ENCODE measurements around the gene PSMC6.
"Not testable (repeated sequence)": the region's sequence is repeated elsewhere in the genome, so short reads cannot be mapped to it uniquely, and the experiment has no call there.

PSMC6 gene

DNA sequence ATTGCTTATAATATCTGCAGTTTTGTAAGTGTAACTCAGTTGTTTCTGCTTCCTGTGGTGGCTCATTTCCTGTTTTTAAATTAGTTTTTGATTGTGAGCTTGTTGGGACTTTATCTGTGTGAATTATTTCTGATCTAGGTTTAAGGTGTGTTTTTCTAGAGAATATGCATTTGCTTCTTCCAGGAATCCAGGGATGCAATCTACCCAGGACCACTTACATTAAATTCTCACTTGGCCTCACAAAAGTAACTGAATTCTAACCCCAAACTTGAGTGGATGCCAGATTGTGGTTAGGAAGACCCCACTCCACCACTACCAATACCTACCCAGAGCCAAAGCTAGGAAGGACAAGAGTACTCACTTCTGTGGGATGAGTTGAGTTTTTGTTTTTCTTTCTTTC is 34.9 kb downstream of the PSMC6 start:
- no peak overlapping the region for H3K4me3 ChIP-seq (ENCODE audit: low read depth, low read length)
- TF ChIP-seq CTCF (IDR thresholded peaks at IDR 0.05; ENCODE audit: control insufficient read depth, extremely low read depth, insufficient read depth): no peak
- DNase-seq (ENCODE audit: low read depth): no peak

DNA sequence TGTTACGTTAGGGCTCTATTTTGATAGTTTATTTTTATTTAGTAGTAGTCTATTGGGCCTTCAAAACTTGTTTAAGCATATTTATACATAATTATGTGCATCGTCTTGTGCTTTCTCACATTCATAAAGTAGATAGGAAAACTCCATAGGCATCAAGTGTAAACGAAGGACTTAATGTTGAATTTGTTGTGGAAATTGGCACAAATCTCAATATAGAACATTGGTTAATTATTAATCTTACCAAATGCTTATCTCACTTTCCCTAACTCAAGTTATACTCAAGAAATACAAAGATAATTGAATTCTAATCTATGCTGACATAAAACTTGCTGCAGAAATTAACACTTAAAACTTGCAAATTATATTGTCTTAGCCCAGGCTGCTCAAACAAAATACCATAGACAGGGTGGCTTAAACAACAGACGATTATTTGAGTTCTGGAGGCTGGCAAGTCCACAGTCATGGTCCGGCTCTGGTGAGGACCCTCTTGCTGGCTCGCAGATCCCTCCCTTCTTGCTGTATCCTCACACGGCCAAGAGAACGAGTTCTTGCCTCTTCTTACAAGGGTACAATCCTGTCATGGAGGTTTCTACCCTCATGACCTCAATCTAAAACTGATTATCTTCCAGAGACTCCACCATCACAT is 41.8 kb downstream of the PSMC6 start:
- H3K4me3 ChIP-seq (ENCODE audit: low read depth, low read length): no peak overlapping the region
- no peak for TF ChIP-seq CTCF (IDR thresholded peaks at IDR 0.05; ENCODE audit: control insufficient read depth, extremely low read depth, insufficient read depth)
- DNase-seq (ENCODE audit: low read depth): no peak

DNA sequence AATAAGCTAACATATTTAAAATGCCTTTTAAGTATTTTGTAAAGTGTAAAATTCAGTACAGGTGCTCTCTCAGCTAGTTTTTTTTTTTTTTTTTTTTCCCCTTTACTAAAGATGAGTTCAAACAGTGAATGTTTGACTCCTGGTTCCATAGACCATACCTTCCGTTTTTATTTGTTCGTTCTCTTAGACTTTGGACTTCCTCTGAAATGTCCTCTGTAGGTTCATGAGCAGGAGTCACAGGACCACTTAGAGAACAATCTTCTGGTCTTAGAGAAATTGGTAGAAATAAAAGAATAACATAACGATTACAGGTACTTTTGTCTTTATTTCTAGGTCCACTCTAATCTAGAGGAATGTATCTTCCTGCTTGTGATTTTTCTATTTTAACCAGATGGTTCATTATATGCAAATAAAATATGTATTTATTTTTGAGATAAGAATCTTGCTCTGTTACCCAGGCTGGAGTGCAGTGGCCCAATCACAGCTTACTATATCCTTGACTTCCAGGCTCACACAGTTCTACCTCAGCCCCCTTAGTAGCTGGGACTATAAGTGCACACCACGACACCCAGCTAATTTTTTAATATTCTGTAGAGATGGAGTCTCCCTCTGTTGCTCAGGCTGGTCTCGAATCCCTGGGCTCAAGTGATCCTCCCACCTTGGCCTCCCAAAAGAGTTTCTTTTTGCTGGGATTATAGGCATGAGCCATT is 48.8 kb downstream of the PSMC6 start:
- DNase-seq (ENCODE audit: low read depth): no peak

GRCh38 chr14:52759145-52759544 is 52.1 kb downstream of the PSMC6 start:
- no peak for DNase-seq (ENCODE audit: low read depth)
- TF ChIP-seq CTCF (IDR thresholded peaks at IDR 0.05; ENCODE audit: control insufficient read depth, extremely low read depth, insufficient read depth): no peak
- no peak overlapping the region for H3K4me3 ChIP-seq (ENCODE audit: low read depth, low read length)

More for the DNA sequence above, 48.8 kb downstream of the PSMC6 start:
- H3K4me3 ChIP-seq (ENCODE audit: low read depth, low read length): no peak overlapping the region
- TF ChIP-seq CTCF (IDR thresholded peaks at IDR 0.05; ENCODE audit: control insufficient read depth, extremely low read depth, insufficient read depth): no peak

DNA sequence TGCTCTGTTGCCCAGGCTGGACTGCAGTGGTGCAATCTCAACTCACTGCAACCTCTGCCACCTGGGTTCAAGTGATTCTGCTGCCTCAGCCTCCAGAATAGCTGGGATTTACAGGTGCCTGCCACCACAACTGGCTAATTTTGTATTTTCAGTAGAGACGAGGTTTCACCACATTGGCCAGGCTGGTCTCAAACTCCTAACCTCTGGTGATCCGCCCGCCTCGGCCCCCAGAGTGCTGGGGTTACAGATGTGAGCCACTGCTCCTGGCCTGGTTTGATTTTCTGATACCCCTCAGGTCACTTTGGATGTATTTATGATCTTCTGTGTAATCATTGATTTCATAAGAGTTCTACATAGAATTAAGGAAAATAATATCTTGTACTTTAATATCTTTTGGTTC is 55.9 kb downstream of the PSMC6 start:
- H3K4me3 ChIP-seq (ENCODE audit: low read depth, low read length); DNase-seq (ENCODE audit: low read depth): not testable (repeated sequence)

DNA sequence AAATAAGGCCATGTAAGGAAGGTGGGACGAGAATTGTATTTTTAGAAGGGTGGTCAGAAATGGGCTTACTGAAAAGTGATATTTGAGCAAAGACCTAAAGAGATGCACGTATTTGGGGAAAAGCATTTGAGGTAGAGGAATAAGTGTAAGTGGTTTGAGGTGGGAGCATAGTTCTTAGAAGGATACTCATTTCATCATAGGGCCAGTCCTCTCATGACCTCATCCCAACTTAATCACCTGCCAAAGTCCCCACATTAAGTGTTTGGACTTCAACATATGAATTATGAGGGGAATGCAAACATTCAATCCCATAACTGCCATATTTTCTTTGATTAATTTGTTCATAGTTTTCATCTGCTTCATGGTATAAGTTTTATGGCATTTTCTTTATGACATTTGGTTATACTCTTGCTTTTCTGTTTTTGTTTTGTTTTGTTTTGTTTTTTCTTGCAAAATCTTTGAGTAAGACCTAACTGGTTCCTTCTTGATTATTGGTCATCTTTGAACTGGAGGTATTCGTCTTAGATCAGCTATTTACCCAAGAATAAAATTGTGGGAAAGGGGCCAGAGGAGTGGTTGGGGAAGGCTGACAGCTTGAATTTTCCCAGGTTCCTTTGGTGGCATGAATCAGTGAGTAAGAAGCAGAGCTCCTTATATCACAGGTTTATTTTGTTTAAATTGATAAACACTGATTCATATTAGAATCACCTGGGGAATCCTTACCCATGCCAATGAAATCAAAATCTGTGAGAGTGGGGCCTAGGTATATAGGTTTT is 60.2 kb downstream of the PSMC6 start:
- H3K4me3 ChIP-seq (ENCODE audit: low read depth, low read length): no peak overlapping the region
- no peak for DNase-seq (ENCODE audit: low read depth)
- no peak for TF ChIP-seq CTCF (IDR thresholded peaks at IDR 0.05; ENCODE audit: control insufficient read depth, extremely low read depth, insufficient read depth)

DNA sequence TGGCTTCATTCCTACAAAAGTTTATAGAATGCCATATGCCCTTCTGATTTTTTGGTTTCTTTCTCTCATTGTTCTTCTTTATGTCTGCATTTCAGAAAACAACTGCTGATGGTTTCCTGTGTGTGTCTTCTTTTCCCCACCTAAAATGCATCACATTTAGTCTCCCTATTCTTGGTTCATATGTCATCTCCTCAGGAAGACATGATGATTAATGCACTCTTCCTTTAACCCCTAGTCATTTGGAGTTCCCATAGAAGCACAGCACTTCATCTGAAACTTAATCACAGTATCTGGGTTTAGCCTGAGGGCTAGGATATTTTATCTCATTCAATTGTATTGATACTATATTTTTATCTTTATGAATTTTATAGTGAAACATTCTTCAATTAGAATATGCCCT is 62.9 kb downstream of the PSMC6 start:
- no peak for TF ChIP-seq CTCF (IDR thresholded peaks at IDR 0.05; ENCODE audit: control insufficient read depth, extremely low read depth, insufficient read depth)
- no peak for DNase-seq (ENCODE audit: low read depth)
- H3K4me3 ChIP-seq (ENCODE audit: low read depth, low read length): no peak overlapping the region
